GM12892 (cell line): ENCODE data around the gene ACVR1B.

Source experiments
- DNase-seq: peaks from one replicate; pipeline ENCODE4 v3.0.0; 2011; ENCODE audit not compliant: insufficient read length
- FAIRE-seq: peaks from 2 replicates; lab custom pipeline; 2011; peaks lifted over from hg19 to GRCh38; lab: Jason Lieb, UNC
- POLR2A ChIP-seq: IDR thresholded peaks from 2 replicates; pipeline ENCODE4 v1.6.1; 2011; ENCODE audit warnings: low read depth, low read length, control low read depth
- POLR2AphosphoS5 ChIP-seq: IDR thresholded peaks from 2 replicates; pipeline ENCODE4 v1.6.1; 2011; ENCODE audit warnings: low read depth, low read length, control low read depth
- TAF1 ChIP-seq: IDR thresholded peaks from 2 replicates; pipeline ENCODE4 v1.6.1; 2011; ENCODE audit warnings: low read depth, mild to moderate bottlenecking, control low read depth, low read length, borderline replicate concordance

The ACVR1B gene

GRCh38 chr12:51949342-51950030 lies 2.0 kb upstream of the ACVR1B start:
- FAIRE-seq (no peak), DNase-seq (no peak)
- no peak for TF ChIP-seq TAF1
- no peak for TF ChIP-seq POLR2AphosphoS5
- no peak for TF ChIP-seq POLR2A

GRCh38 chr12:51950682-51951198 lies 759 bp upstream of the ACVR1B start:
- DNase-seq (no peak), FAIRE-seq (no peak)
- no peak for TF ChIP-seq POLR2AphosphoS5
- TF ChIP-seq POLR2A: no peak
- no peak for TF ChIP-seq TAF1

GRCh38 chr12:51951843-51952722 lies 584 bp downstream of the ACVR1B start:
- no peak for FAIRE-seq
- no peak for TF ChIP-seq POLR2A
- no peak for TF ChIP-seq TAF1
- TF ChIP-seq POLR2AphosphoS5: no peak
- no peak for DNase-seq

GRCh38 chr12:51953089-51953488 lies 1.6 kb downstream of the ACVR1B start:
- no peak for FAIRE-seq
- no peak for DNase-seq
- TF ChIP-seq POLR2AphosphoS5: no peak
- TF ChIP-seq TAF1: no peak
- no peak for TF ChIP-seq POLR2A

- TF ChIP-seq TAF1: no peak
- no peak for TF ChIP-seq POLR2A
- TF ChIP-seq POLR2AphosphoS5: no peak
- FAIRE-seq (no peak), DNase-seq (no peak)
Measured at GRCh38 chr12:51953864-51954263, 2.4 kb downstream of the ACVR1B start.

GRCh38 chr12:51954561-51955361 lies 3.3 kb downstream of the ACVR1B start:
- FAIRE-seq (no peak), DNase-seq (no peak)
- TF ChIP-seq TAF1 (no peak), POLR2AphosphoS5 (no peak), POLR2A (no peak)

- FAIRE-seq (no peak), DNase-seq (no peak)
- no peak for TF ChIP-seq TAF1
- no peak for TF ChIP-seq POLR2A
- no peak for TF ChIP-seq POLR2AphosphoS5
Measured at GRCh38 chr12:51955702-51956101, 4.2 kb downstream of the ACVR1B start.

GRCh38 chr12:51958542-51958941 lies 7.0 kb downstream of the ACVR1B start:
- no peak for DNase-seq
- no peak for FAIRE-seq

GRCh38 chr12:51959211-51959610 lies 7.7 kb downstream of the ACVR1B start:
- DNase-seq: no peak
- TF ChIP-seq TAF1 (no peak), POLR2AphosphoS5 (no peak), POLR2A (no peak)
- no peak for FAIRE-seq

More at GRCh38 chr12:51958542-51958941, 7.0 kb downstream of the ACVR1B start:
- TF ChIP-seq POLR2A: no peak
- no peak for TF ChIP-seq POLR2AphosphoS5
- TF ChIP-seq TAF1: no peak

GRCh38 chr12:51959921-51960320 lies 8.4 kb downstream of the ACVR1B start:
- no peak for TF ChIP-seq POLR2A
- TF ChIP-seq POLR2AphosphoS5: no peak
- TF ChIP-seq TAF1: no peak
- no peak for DNase-seq
- no peak for FAIRE-seq

- no peak for DNase-seq
- no peak for TF ChIP-seq POLR2A
- TF ChIP-seq POLR2AphosphoS5: no peak
- TF ChIP-seq TAF1: no peak
- no peak for FAIRE-seq
Measured at GRCh38 chr12:51960488-51960887, 9.0 kb downstream of the ACVR1B start.
